Myocyte (in vitro differentiated cells): ENCODE measurements around the gene ZNF786. TPM values are rescaled to one million over a fixed set of nuclear protein-coding genes. Genes with fewer than 3 reads are reported as not detected.
"Not testable (repeated sequence)": the region's sequence is repeated elsewhere in the genome, so short reads cannot be mapped to it uniquely, and the experiment has no call there.

ENCODE experiments used
- DNase-seq: peaks from one replicate; pipeline ENCODE4 v3.0.0-alpha.2; 2012; ENCODE audit warnings: low read depth
- total RNA-seq: library from RNA; depleted of rRNA; stranded (reverse); fragments of >200 nt; gene quantifications from 2 replicates; pipeline ENCODE4 v1.2.3, GENCODE V29; 2014

Gene ZNF786
- total RNA-seq, 1 donor from 2014 or later: 6.7 TPM

- no peak for DNase-seq
These were observed 53.8 kb downstream of the ZNF786 start for GRCh38 chr7:149036676-149037075.

GRCh38 chr7:149031353-149031910, 59.1 kb downstream of the ZNF786 start:
- DNase-seq: no peak

GRCh38 chr7:149030439-149030838, 60.1 kb downstream of the ZNF786 start:
- DNase-seq: not testable (repeated sequence)

- DNase-seq: peak; percentile 100
These were observed 62.0 kb downstream of the ZNF786 start, which contains the start of gene PDIA4 for GRCh38 chr7:149028346-149029109. PDIA4 (minus strand) TSS chr7:149028505; CDS start chr7:149028408, 97 bp downstream.

GRCh38 chr7:149027611-149028345, 62.7 kb downstream of the ZNF786 start:
- DNase-seq: peak; percentile 23

GRCh38 chr7:149027055-149027454, 63.5 kb downstream of the ZNF786 start:
- no peak for DNase-seq

- DNase-seq: no peak
These were observed 66.9 kb downstream of the ZNF786 start for GRCh38 chr7:149023662-149024061.

- no peak for DNase-seq
These were observed 67.7 kb downstream of the ZNF786 start for GRCh38 chr7:149022756-149023360.

- DNase-seq: no peak
These were observed 68.8 kb downstream of the ZNF786 start for GRCh38 chr7:149021725-149022062.

- DNase-seq: no peak
These were observed 70.0 kb downstream of the ZNF786 start for GRCh38 chr7:149020483-149020882.

Other genes starting within 250 kb of the ZNF786 start
- 6.5 and 7.6 TPM in 2 replicates for gene EZH2, start 206.4 kb downstream of the ZNF786 start, total RNA-seq
- gene PDIA4, start 62.2 kb downstream of the ZNF786 start, total RNA-seq: 193 and 411 TPM in 2 replicates
- 3.6 and 6.7 TPM in 2 replicates for gene ZNF425, start 35.6 kb upstream of the ZNF786 start, total RNA-seq
- 17.3 and 21.1 TPM in 2 replicates for gene ZNF398, start 56.7 kb upstream of the ZNF786 start, total RNA-seq
- gene ZNF282, start 104.8 kb upstream of the ZNF786 start, total RNA-seq: 25.3 and 27.5 TPM in 2 replicates
- gene ZNF212, start 148.9 kb upstream of the ZNF786 start, total RNA-seq: 5.9 and 8.0 TPM in 2 replicates
- gene ZNF783, start 171.5 kb upstream of the ZNF786 start, total RNA-seq: 18.1 and 23.6 TPM in 2 replicates